Right kidney (tissue), 9 donors: ENCODE measurements around the gene MYCL.

ENCODE experiments used
- DNase-seq: peaks from one replicate; pipeline ENCODE4 v3.0.0-alpha.2; 2016
- long read RNA-seq, 8 donors: transcript quantifications; one replicate each; lab custom pipeline, GENCODE V29; 2026

The MYCL gene, protein sequence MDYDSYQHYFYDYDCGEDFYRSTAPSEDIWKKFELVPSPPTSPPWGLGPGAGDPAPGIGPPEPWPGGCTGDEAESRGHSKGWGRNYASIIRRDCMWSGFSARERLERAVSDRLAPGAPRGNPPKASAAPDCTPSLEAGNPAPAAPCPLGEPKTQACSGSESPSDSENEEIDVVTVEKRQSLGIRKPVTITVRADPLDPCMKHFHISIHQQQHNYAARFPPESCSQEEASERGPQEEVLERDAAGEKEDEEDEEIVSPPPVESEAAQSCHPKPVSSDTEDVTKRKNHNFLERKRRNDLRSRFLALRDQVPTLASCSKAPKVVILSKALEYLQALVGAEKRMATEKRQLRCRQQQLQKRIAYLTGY
- long read RNA-seq, donor 1, partial matches to known transcripts = 0 of 2 reads
- long read RNA-seq, donor 1, other reads (novel, unspliced or antisense) = 0 of 2 reads
- long read RNA-seq, donor 2, partial matches to known transcripts = 0 of 4 reads
- long read RNA-seq, donor 2, other reads (novel, unspliced or antisense) = 0 of 4 reads
- long read RNA-seq, donor 3, partial matches to known transcripts = 0 of 4 reads
- long read RNA-seq, donor 3, other reads (novel, unspliced or antisense) = 0 of 4 reads
- long read RNA-seq, donor 4, partial matches to known transcripts = 0 of 6 reads
- long read RNA-seq, donor 4, other reads (novel, unspliced or antisense) = 0 of 6 reads
- long read RNA-seq, donor 5, partial matches to known transcripts = 0 of 1 reads
- long read RNA-seq, donor 5, other reads (novel, unspliced or antisense) = 0 of 1 reads
- long read RNA-seq, donor 6, partial matches to known transcripts = 0 of 2 reads
- long read RNA-seq, donor 6, other reads (novel, unspliced or antisense) = 0 of 2 reads
- long read RNA-seq, donor 7, transcript MYCL-202 (2 exons, 1,688 nt) = major isoform, 10 of 28 reads
- long read RNA-seq, donor 7, partial matches to known transcripts = 14 of 28 reads
- long read RNA-seq, donor 7, other reads (novel, unspliced or antisense) = 0 of 28 reads
- long read RNA-seq, donor 8, partial matches to known transcripts = 0 of 3 reads
- long read RNA-seq, donor 8, other reads (novel, unspliced or antisense) = 0 of 3 reads

DNA sequence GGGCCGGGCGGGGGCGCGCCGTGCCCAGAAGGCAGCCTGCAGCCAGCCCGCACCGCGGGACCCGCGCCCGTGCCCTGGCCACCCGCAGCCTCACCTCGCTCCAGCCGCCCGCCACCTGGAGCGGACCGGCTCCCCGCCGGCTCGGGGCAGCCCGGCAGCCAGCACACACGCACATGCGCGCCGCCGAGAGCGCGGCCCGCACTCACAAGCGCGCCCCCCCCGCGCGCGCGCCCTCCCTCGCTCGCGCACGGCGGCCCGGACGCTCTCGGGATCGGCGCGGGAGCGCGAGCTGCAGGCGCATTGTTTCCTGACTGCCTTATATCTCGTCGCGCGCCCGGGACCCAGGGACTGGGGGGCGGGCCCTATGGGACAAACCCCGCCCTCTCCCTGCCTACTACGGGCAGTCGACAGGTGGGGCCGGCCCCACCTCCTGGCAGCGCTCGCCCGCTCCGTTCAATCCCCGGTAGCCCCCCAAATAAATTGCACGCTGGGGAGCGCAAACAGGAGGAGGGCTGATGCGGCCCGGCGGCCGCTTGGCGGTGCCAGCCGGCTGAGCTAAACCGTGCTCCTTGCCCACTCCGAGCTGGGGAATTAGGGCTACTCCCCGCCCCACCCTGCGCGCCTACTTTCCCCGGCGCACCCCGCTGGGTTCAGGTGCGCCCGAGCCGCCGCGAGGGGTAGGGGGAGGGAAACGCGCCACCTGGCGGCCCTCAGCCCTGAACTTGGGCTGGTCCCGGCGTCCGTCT is at the start of gene MYCL:
Gene MYCL (minus strand): TSS at position 204 of the 746 bp plus-strand sequence. CDS start 483 bp downstream, outside the sequence.
- peak; percentile 90 for DNase-seq

DNA sequence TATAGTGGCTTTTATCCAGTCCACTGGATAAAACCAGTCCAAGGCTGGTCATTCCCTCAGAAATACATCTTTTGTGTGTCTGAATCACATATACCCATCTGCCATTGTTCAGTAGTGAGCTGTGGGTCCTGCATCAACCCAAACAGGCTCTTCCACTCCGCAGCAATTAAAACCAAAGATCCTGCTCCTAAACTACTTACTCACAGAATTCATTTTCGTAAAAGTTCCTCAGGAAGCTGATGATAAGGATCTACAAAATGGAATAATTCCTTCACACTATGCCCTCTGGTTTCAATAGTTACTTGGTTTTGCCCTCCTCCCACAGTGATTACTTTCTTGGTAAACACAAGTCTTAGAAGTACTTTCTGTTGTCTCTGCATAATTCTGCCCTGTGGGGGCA is 48.2 kb upstream of the MYCL start:
- no peak for DNase-seq

- DNase-seq = no peak
Measured at GRCh38 chr1:39947260-39947659, 45.5 kb upstream of the MYCL start.

- no peak for DNase-seq
Measured at GRCh38 chr1:39946216-39946615, 44.5 kb upstream of the MYCL start.

DNA sequence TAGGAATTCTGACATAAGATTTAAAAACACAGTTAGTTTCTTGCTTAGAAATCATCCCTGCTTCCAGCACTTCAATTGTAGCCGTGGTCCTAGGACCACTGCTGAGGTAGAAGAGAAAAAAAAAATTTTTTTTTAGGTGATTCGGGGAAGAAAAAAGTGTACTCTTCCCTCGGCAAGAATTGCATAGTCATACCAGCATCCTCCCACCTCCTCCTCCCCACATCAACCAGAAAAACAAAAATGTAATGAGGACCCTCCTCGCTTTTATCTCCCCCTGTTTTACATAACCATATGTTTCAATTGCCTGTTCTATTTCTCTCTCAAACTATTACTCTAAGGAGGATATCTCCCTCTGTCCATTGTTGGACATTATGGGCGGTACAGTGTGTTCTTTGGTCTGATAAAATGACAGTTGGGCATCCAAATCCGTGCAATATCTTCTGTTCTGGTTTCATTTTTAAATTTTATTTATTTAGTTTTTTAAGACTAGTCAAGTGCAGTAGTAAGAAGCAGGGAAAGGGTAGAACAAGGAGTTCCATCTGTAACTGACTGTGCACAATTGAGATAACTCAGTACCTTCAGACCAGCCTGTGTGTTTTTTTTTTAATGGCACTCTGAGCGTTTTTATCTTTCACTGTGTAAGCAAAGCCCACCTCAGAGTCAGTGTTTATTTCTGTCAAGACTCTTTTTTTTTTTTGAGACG is 42.8 kb upstream of the MYCL start:
- DNase-seq = no peak

GRCh38 chr1:39943471-39944290 is 42.0 kb upstream of the MYCL start:
- no peak for DNase-seq

GRCh38 chr1:39940980-39941871 is 39.5 kb upstream of the MYCL start:
- DNase-seq = no peak

- DNase-seq = no peak
Measured at GRCh38 chr1:39940253-39940652, 38.5 kb upstream of the MYCL start.

DNA sequence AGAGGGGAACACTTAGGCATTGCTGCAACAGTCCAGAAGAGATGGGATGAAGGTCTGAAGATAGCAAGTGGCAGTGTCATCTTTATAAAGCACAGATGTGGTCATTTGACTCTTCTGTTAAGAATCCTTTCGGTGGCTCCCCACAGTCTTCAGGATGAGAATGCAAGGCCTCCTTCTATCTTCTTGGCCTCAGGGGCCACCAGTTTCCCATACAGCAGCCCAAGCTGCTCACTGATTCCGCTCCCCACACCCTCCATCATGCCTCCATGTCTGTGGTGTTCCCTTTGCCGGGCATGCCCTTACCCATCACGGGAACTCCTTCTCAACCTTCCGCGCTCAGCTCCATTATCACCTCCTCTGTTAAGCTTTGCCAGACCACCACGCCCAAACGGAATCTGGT is 37.1 kb upstream of the MYCL start:
- DNase-seq = no peak

DNA sequence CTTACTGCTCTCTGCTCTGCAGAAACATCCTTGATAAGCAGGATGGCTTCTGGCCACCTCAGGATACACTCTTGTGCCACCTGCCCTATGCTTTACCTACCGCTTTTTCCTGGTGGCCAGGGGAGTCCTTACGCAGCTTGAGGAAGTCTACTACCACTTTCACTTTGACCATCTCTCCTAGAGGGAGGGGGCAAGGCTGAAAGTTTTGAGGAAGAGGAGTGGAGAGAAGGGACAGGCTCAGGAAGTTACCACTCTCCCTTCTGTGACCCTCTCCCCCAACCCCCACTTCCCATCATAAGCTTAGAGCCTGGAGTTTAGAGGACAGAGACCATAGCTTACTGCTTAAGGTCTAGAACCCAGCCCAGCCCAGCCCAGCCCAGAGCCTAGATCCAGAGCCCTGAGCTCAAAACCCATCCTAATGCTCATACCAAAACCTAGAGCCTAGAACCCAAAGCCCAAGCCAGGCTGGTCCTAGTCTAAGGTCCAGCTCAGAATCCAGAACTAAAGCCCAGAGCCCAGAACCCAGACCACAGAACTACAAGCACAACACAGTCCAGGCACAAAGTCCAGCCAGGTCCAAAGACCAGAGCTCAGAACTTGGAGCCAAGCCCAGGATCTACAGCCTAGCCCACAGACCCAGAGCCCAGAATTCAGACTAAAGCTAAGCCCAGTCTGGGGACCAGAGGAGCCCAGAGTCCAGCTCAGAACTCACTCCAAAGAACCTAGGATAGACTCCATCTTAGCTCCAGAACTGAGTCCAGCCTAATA is 35.2 kb upstream of the MYCL start:
- no peak for DNase-seq

DNA sequence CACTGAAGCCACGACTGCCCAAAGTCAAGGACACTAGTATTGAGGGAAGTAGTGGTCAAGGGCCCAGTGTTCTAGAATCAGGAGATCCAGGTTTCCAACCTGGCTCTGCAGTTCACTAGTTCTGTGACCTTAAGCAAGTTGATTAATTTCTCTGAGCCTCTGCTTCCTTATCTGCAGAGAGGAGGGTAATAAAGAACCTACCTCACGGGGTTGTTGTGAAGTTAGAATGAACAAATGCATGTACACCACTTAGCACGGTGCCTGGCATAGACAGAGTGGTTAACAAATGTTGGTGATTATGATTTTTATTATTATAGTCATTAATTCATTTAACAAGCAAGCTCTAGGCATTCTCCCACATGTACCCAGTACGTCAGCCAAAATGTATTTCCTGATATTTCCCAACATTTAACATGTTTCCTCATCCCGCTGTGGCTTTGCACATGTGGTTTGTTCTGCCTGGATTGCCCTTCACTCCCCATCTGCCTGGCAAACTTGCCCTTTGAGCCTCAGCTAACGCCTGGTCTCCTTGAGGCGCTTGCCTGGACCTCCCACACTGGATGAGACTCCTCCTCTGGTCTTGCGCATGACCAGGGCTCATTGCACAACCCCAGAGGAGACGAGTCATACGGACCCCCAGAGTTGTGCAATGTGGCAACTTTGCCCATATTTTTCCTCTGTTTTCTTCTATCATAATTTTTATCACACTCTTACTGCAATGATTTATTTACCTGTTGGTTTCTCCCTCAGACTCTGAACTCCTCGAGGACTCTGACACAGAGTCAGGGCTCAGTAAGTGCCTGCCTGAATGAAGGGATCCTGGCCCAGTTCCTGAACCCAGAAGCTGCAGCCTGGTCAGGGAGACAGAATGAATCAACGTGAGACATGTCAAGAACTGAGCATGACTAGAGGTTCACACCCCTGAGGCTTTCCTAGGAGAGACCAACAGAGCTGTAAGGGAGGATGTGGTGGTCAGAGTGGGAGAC is 32.5 kb upstream of the MYCL start:
- peak; percentile 23 for DNase-seq

DNA sequence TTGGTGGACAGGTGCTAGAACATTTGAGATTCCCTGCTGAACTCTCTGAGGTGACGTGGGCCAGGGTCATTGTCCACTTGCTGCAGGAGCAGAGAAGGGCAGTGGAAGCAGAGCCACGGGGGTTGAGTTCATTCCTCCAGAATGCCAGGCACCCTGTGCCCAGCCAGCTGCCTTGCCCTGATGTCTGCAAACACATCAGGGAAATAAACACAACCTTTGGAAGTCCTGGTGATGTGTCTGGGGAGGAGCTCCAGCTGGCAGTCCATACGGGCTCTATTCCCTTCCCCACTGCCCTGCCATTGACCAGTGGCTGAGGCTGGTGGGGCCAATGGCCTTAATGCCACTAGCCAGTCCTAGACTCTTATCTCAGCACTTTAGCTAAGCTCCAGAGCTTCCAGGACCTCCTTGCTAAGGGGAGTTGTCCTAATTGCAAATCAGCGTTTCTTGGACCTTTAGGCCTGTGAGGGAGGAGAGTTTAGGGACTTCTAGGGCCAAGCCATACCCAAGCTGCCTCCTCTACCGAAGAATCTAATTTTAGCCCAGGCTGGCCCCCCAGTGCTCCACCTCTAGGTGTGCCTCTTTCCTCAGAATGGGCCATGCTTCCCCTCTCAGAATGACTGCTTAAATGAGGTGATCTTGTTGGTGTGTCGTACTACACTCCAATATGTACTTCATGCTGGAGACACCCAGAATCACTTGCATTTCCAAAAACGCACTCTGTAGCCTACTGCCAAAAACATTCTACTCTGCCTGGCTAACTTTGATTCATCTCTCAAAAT is 27.3 kb upstream of the MYCL start:
- no peak for DNase-seq

DNA sequence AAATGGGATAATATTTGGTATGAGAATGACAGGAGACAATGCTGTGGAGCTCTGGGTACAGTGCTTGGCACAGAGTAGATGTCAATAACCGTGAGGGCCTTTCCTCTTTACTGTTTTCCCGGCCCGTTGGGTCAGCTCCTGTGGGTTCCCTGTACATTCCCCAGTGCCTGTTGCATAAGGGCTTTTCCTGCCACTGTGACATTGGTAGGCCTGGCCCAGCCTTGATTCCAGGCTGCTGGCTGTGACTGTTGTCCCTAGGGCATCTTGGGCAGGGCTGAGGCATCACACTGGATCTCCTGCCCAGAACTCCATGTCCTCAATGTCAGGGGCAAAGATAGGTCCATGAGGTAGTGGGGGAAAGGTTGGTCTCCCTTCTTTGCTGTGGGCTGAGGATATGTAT is 25.8 kb upstream of the MYCL start:
- no peak for DNase-seq

GRCh38 chr1:39926820-39927219 is 25.1 kb upstream of the MYCL start:
- DNase-seq = no peak

- DNase-seq = peak; percentile 51
Measured at GRCh38 chr1:39926343-39926793, 24.7 kb upstream of the MYCL start.

DNA sequence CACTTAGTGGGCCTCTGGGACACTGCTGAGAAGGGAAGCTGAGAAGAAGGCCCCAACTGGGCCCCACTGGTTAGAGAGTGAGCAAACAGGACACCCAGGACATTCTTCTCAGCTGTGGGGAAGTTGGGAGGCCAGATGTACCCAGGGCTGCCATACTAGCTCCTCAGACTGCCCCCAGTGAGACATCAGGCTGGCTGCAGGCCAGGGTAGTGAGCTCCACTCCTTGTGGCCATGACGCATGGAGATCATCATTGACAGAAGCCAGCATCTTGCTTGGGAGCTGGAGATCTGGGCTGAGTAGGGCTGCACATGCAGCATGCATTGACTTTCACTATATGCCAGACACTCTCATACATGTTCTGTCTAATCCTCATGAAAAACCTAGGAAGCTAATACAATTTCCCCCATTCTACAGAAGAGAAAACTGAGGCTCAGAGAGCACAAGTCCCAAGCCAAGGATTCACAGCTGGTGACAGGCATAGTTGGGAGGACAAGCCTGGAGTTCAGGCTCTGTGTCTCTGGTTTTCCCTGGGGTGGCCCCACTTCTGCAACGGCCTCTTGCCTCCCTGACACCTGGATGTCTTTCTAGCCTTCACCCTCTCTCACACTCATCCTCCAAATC is 24.1 kb upstream of the MYCL start:
- DNase-seq = peak; percentile 12
